ENCODE data around the gene CCDC15.

Gene CCDC15

GRCh38 chr11:125076378-125076945, 122.5 kb downstream of the CCDC15 start:
- DNase-seq (ENCODE audit: low spot score in 2 of 2) (no peak), ATAC-seq (replicated peaks; ENCODE audit: extremely low read depth, poor library complexity, severe bottlenecking) (no peak)
- peaks cover 2% of the 10 kb centered on the region for H3K36me3 Mint-ChIP-seq (ENCODE audit: insufficient read depth)
- H3K9me3 Mint-ChIP-seq = no peaks in the 10 kb centered on the region
- peaks cover 63% of the 10 kb centered on the region for H3K27me3 Mint-ChIP-seq
- H3K27ac Mint-ChIP-seq (ENCODE audit: low read depth) = no peak overlapping the region
- no peak overlapping the region for H3K4me3 Mint-ChIP-seq
- peaks cover 7% of the 10 kb centered on the region for H3K4me1 Mint-ChIP-seq

- H3K4me3 Mint-ChIP-seq = no peak overlapping the region
- ATAC-seq (replicated peaks; ENCODE audit: extremely low read depth, poor library complexity, severe bottlenecking) = no peak
- H3K27me3 Mint-ChIP-seq = peaks cover 63% of the 10 kb centered on the region
- no peaks in the 10 kb centered on the region for H3K9me3 Mint-ChIP-seq
- peaks cover 2% of the 10 kb centered on the region for H3K36me3 Mint-ChIP-seq (ENCODE audit: insufficient read depth)
- no peak for DNase-seq (ENCODE audit: low spot score in 2 of 2)
- H3K4me1 Mint-ChIP-seq = peaks cover 6% of the 10 kb centered on the region
- H3K27ac Mint-ChIP-seq (ENCODE audit: low read depth) = no peak overlapping the region
These were observed 124.0 kb downstream of the CCDC15 start for GRCh38 chr11:125078016-125078415.

DNA sequence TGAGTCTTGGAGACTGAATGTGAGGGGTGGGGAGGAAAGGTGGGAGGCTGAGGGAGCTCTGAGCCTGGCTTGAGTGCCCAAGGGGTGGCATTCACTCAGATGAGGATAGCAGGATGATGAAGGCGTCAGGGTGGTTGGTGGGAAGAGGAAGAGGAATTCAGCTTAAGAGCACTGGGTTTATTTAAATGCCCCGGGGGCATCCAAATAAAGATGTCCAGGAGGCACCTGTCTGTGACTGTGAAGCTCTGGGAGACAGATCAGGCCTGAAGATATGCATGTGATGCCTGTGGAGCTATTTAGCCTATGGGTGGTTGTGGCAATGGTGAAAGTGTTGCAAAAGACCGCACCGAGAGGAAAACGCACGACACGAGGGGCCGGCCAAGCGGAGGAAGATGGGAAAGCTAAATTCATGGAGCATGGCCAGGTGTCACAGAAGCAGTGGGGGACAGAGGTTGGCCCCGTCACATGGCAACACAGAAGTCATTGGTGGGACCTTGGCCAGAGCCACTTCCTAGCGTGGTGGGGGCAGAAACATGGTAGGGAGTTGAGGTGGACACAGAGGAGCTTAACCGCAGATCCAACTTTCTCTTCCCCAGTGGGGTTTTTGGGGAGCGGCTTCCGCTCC, 124.6 kb downstream of the CCDC15 start:
- H3K4me3 Mint-ChIP-seq = no peak overlapping the region
- ATAC-seq (replicated peaks; ENCODE audit: extremely low read depth, poor library complexity, severe bottlenecking) (no peak), DNase-seq (ENCODE audit: low spot score in 2 of 2) (no peak)
- H3K27me3 Mint-ChIP-seq = peaks cover 62% of the 10 kb centered on the region
- H3K36me3 Mint-ChIP-seq (ENCODE audit: insufficient read depth) = peaks cover 2% of the 10 kb centered on the region
- H3K27ac Mint-ChIP-seq (ENCODE audit: low read depth) = no peak overlapping the region
- H3K9me3 Mint-ChIP-seq = no peaks in the 10 kb centered on the region
- peaks cover 6% of the 10 kb centered on the region for H3K4me1 Mint-ChIP-seq

DNA sequence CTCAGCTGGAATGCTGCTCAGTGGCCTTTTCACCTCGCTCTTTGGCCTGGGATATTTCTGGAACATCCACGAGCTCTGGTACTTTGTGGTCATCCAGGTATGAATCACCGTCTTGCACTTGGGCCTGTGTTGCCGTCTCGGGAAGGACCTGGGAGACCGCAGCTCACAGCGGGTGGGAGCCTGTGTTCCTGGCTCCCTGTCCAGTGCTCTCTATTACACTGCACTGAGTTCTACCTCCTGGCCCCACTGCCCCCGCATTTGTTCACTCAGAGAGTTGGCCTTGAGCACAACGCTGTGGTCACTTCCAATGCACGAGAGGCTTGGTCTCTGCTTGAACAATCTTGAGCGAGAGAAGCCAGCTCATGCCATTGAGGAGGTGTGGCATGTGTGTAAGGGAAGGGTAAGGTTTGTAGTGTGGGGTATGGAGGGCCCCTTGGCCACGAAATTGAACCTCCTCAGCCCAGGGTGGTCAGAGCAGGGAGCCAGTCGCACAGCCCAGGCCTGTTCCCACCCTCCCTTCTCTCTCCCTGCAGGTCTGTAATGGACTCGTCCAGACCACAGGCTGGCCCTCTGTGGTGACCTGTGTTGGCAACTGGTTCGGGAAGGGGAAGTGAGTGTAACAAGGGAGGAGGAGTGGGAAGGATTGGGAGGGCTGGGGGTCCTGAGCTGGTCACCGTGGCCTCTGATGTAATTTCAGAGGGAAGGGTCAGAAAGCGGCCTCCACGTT, 125.3 kb downstream of the CCDC15 start:
- Mint-ChIP-seq H3K27ac (ENCODE audit: low read depth) (no peak overlapping the region), H3K27me3 (peaks cover 61% of the 10 kb centered on the region), H3K36me3 (ENCODE audit: insufficient read depth) (peaks cover 2% of the 10 kb centered on the region), H3K9me3 (no peaks in the 10 kb centered on the region), H3K4me1 (peaks cover under 1% of the 10 kb centered on the region), H3K4me3 (no peak overlapping the region)
- DNase-seq (ENCODE audit: low spot score in 2 of 2) (no peak), ATAC-seq (replicated peaks; ENCODE audit: extremely low read depth, poor library complexity, severe bottlenecking) (no peak)

DNA sequence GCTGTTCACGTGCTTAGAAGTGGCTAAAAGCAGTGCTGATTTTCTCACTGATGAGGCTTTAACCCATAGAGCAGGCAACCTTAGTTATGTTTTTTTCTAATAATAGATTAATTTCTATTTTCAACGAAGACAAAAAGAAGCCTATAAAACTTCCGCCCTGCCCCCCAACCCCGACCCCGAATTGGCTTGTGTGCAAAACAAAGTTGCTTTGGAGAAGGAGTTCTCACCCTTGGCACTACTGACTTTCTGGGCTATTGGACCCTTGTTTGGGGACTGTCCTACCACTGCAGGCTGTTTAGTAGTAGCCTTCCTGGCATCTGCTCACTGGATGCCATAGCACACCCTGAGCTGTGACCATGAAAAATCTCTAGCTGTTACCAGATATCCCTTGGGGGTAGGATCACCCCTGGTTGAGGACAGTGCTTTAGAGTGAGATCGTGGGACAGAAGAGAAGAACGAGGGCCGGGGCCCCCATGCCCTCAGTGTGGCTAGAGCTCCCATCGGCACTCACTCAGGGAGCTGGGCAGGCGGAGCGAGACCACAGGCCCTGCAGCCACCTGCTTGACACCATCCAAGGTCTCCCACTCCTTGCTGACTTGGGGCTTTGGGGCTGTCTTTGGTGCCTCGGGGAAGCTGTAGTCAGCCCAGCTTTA, 126.0 kb downstream of the CCDC15 start:
- Mint-ChIP-seq H3K4me3 (no peak overlapping the region), H3K9me3 (no peaks in the 10 kb centered on the region), H3K4me1 (no peaks in the 10 kb centered on the region), H3K27me3 (peaks cover 60% of the 10 kb centered on the region), H3K36me3 (ENCODE audit: insufficient read depth) (peaks cover 2% of the 10 kb centered on the region), H3K27ac (ENCODE audit: low read depth) (no peak overlapping the region)
- ATAC-seq (replicated peaks; ENCODE audit: extremely low read depth, poor library complexity, severe bottlenecking) (no peak), DNase-seq (ENCODE audit: low spot score in 2 of 2) (no peak)

DNA sequence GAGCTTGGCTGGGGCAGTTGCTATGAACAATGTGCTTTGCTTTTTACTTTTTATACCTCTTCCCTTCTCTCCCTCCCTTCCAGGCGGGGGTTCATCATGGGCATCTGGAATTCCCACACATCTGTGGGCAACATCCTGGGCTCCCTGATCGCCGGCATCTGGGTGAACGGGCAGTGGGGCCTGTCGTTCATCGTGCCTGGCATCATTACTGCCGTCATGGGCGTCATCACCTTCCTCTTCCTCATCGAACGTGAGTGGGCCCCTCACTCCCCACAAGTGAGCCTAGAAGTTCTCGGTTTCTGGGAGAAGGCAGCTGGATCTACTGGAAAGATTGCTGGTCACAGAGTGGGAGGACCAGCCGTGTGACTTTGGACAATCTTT, 126.5 kb downstream of the CCDC15 start:
- ATAC-seq (replicated peaks; ENCODE audit: extremely low read depth, poor library complexity, severe bottlenecking) (no peak), DNase-seq (ENCODE audit: low spot score in 2 of 2) (no peak)
- H3K36me3 Mint-ChIP-seq (ENCODE audit: insufficient read depth) = peaks cover 2% of the 10 kb centered on the region
- H3K9me3 Mint-ChIP-seq = no peaks in the 10 kb centered on the region
- no peaks in the 10 kb centered on the region for H3K4me1 Mint-ChIP-seq
- no peak overlapping the region for H3K4me3 Mint-ChIP-seq
- H3K27ac Mint-ChIP-seq (ENCODE audit: low read depth) = no peak overlapping the region
- peaks cover 55% of the 10 kb centered on the region for H3K27me3 Mint-ChIP-seq

GRCh38 chr11:125081098-125081798, 127.2 kb downstream of the CCDC15 start:
- Mint-ChIP-seq H3K9me3 (no peaks in the 10 kb centered on the region), H3K4me3 (no peak overlapping the region), H3K36me3 (ENCODE audit: insufficient read depth) (peaks cover 2% of the 10 kb centered on the region), H3K27me3 (peaks cover 47% of the 10 kb centered on the region), H3K27ac (ENCODE audit: low read depth) (no peak overlapping the region), H3K4me1 (no peaks in the 10 kb centered on the region)
- ATAC-seq (replicated peaks; ENCODE audit: extremely low read depth, poor library complexity, severe bottlenecking) (no peak), DNase-seq (ENCODE audit: low spot score in 2 of 2) (no peak)

GRCh38 chr11:125082040-125082439, 128.0 kb downstream of the CCDC15 start:
- no peak for DNase-seq (ENCODE audit: low spot score in 2 of 2)
- no peak overlapping the region for H3K27ac Mint-ChIP-seq (ENCODE audit: low read depth)

GRCh38 chr11:125082611-125083311, 128.8 kb downstream of the CCDC15 start:
- no peaks in the 10 kb centered on the region for H3K9me3 Mint-ChIP-seq
- DNase-seq (ENCODE audit: low spot score in 2 of 2) = no peak
- no peak overlapping the region for H3K4me3 Mint-ChIP-seq
- peaks cover 33% of the 10 kb centered on the region for H3K27me3 Mint-ChIP-seq
- ATAC-seq (replicated peaks; ENCODE audit: extremely low read depth, poor library complexity, severe bottlenecking) = no peak
- no peaks in the 10 kb centered on the region for H3K4me1 Mint-ChIP-seq
- no peak overlapping the region for H3K27ac Mint-ChIP-seq (ENCODE audit: low read depth)
- H3K36me3 Mint-ChIP-seq (ENCODE audit: insufficient read depth) = peaks cover 2% of the 10 kb centered on the region

More at GRCh38 chr11:125082040-125082439, 128.0 kb downstream of the CCDC15 start:
- no peaks in the 10 kb centered on the region for H3K9me3 Mint-ChIP-seq
- peaks cover 2% of the 10 kb centered on the region for H3K36me3 Mint-ChIP-seq (ENCODE audit: insufficient read depth)
- no peaks in the 10 kb centered on the region for H3K4me1 Mint-ChIP-seq
- peaks cover 41% of the 10 kb centered on the region for H3K27me3 Mint-ChIP-seq
- no peak overlapping the region for H3K4me3 Mint-ChIP-seq
- no peak for ATAC-seq (replicated peaks; ENCODE audit: extremely low read depth, poor library complexity, severe bottlenecking)

DNA sequence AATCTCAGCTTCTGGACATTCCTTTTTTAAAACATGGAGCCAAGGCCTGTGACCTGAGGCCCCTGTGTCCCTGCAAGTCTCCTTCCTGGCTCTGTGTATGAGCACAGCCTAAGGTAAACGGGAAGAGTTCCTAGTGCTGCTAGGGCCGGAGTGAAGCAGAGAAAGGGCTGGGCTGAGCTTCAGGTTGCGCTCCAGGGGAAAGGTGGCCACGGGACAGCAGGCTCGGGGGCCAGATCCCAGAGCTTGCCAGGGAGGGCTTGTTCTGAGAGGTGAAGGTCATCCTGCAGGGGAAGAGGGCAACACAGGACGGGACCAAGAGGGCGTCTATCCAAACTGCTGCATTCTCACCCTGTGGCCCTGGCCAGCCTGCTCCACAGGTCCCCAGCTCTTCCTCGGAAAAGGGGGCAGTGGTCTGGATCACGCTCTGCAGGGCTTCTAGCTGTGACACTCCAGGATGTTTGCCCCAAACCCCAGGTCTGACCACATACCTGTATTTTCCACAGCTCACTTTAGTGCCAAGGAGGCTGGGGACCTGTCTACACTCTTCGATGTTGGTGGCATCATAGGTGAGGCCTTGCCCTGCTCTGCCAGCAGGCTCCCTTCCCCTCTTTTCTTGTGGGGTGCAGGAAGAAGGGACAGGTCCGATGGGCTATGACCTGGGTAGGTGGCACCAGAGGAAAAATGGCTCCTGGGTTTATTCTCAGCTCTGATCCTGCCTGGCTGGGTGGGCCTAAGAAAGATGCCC, 129.5 kb downstream of the CCDC15 start:
- no peak for ATAC-seq (replicated peaks; ENCODE audit: extremely low read depth, poor library complexity, severe bottlenecking)
- H3K36me3 Mint-ChIP-seq (ENCODE audit: insufficient read depth) = no peaks in the 10 kb centered on the region
- peaks cover 26% of the 10 kb centered on the region for H3K27me3 Mint-ChIP-seq
- no peak for DNase-seq (ENCODE audit: low spot score in 2 of 2)
- H3K4me1 Mint-ChIP-seq = no peaks in the 10 kb centered on the region
- no peak overlapping the region for H3K27ac Mint-ChIP-seq (ENCODE audit: low read depth)
- no peaks in the 10 kb centered on the region for H3K9me3 Mint-ChIP-seq
- H3K4me3 Mint-ChIP-seq = no peak overlapping the region

GRCh38 chr11:125084057-125084416, 130.0 kb downstream of the CCDC15 start:
- H3K4me3 Mint-ChIP-seq = no peak overlapping the region
- no peaks in the 10 kb centered on the region for H3K4me1 Mint-ChIP-seq
- ATAC-seq (replicated peaks; ENCODE audit: extremely low read depth, poor library complexity, severe bottlenecking) (no peak), DNase-seq (ENCODE audit: low spot score in 2 of 2) (no peak)
- H3K36me3 Mint-ChIP-seq (ENCODE audit: insufficient read depth) = no peaks in the 10 kb centered on the region
- no peaks in the 10 kb centered on the region for H3K9me3 Mint-ChIP-seq
- peaks cover 21% of the 10 kb centered on the region for H3K27me3 Mint-ChIP-seq
- no peak overlapping the region for H3K27ac Mint-ChIP-seq (ENCODE audit: low read depth)
